ENCODE data around the gene MXRA8. TPM values are rescaled to one million over a fixed set of nuclear protein-coding genes. Genes with fewer than 3 reads are reported as not detected.

The MXRA8 gene
- total and polyA plus RNA-seq, 9 of the 15 experiments (the other 6 are each of a cell fraction or from before 2014, with no cell fraction given) = 0.66 to 11.3 (median 6.3) TPM

GRCh38 chr1:1399187-1399871 lies 41.0 kb upstream of the MXRA8 start, which contains the start of gene CCNL2 (continued):
- TF ChIP-seq KAT8 (IDR thresholded peaks at IDR 0.05; ENCODE audit: low read depth) (0 out of 2 replicates have a peak, but pooled peaks have one; percentile 11), EP300 (IDR thresholded peaks at IDR 0.05; ENCODE audit: low read length) (peak; percentile 34; the same call in 1 of the 2 replicates), RBM14 (IDR thresholded peaks at IDR 0.05; ENCODE audit: borderline replicate concordance, insufficient read depth, low read depth, low read length) (peak; percentile 74; the same call in 1 of the 2 replicates), GABPB1 (CRISPR knock-in tag; IDR thresholded peaks at IDR 0.05) (peak; percentile 97), MCM5 (IDR thresholded peaks at IDR 0.05; ENCODE audit: low read depth) (no peak), SMARCE1 (IDR thresholded peaks at IDR 0.05) (no peak), DMBX1 (CRISPR knock-in tag; IDR thresholded peaks at IDR 0.05; ENCODE audit: borderline replicate concordance) (peak; percentile 62; the same call in 1 of the 2 replicates), KLF6 (CRISPR knock-in tag; IDR thresholded peaks at IDR 0.05; ENCODE audit: borderline replicate concordance) (no peak; the same call in 1 of the 2 replicates), ETV6 (IDR thresholded peaks at IDR 0.05; ENCODE audit: borderline replicate concordance in 1 of 2, low read depth in 2 of 2, low read length in 1 of 2) (0 out of 4 replicates have a peak, but pooled peaks of 1 of the 2 experiments have one; percentile 5), ETV6 (CRISPR knock-in tag; IDR thresholded peaks at IDR 0.05; ENCODE audit: borderline replicate concordance) (0 out of 2 replicates have a peak, but pooled peaks have one; percentile 25), HDAC1 (IDR thresholded peaks at IDR 0.05) (peak in 1 of 2 experiments; percentile 94; a peak in 2 of 4 replicates), MAFK (IDR thresholded peaks at IDR 0.05; ENCODE audit: low read length) (no peak), ETV5 (CRISPR knock-in tag; IDR thresholded peaks at IDR 0.05; ENCODE audit: low read depth) (peak; percentile 95), E2F1 (CRISPR knock-in tag; IDR thresholded peaks at IDR 0.05) (peak; percentile 90), JUND (IDR thresholded peaks at IDR 0.05; ENCODE audit: borderline replicate concordance, low read depth, low read length) (peak; percentile 24; the same call in 1 of the 2 replicates), JUND (tag; IDR thresholded peaks at IDR 0.05; ENCODE audit: borderline replicate concordance, low read depth, low read length) (no peak; the same call in 2 of the 3 replicates)
- TF ChIP-seq, protein P1, sequence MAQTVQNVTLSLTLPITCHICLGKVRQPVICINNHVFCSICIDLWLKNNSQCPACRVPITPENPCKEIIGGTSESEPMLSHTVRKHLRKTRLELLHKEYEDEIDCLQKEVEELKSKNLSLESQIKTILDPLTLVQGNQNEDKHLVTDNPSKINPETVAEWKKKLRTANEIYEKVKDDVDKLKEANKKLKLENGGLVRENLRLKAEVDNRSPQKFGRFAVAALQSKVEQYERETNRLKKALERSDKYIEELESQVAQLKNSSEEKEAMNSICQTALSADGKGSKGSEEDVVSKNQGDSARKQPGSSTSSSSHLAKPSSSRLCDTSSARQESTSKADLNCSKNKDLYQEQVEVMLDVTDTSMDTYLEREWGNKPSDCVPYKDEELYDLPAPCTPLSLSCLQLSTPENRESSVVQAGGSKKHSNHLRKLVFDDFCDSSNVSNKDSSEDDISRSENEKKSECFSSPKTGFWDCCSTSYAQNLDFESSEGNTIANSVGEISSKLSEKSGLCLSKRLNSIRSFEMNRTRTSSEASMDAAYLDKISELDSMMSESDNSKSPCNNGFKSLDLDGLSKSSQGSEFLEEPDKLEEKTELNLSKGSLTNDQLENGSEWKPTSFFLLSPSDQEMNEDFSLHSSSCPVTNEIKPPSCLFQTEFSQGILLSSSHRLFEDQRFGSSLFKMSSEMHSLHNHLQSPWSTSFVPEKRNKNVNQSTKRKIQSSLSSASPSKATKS (CRISPR knock-in tag; IDR thresholded peaks at IDR 0.05) = no peak
- TF ChIP-seq, protein P2, sequence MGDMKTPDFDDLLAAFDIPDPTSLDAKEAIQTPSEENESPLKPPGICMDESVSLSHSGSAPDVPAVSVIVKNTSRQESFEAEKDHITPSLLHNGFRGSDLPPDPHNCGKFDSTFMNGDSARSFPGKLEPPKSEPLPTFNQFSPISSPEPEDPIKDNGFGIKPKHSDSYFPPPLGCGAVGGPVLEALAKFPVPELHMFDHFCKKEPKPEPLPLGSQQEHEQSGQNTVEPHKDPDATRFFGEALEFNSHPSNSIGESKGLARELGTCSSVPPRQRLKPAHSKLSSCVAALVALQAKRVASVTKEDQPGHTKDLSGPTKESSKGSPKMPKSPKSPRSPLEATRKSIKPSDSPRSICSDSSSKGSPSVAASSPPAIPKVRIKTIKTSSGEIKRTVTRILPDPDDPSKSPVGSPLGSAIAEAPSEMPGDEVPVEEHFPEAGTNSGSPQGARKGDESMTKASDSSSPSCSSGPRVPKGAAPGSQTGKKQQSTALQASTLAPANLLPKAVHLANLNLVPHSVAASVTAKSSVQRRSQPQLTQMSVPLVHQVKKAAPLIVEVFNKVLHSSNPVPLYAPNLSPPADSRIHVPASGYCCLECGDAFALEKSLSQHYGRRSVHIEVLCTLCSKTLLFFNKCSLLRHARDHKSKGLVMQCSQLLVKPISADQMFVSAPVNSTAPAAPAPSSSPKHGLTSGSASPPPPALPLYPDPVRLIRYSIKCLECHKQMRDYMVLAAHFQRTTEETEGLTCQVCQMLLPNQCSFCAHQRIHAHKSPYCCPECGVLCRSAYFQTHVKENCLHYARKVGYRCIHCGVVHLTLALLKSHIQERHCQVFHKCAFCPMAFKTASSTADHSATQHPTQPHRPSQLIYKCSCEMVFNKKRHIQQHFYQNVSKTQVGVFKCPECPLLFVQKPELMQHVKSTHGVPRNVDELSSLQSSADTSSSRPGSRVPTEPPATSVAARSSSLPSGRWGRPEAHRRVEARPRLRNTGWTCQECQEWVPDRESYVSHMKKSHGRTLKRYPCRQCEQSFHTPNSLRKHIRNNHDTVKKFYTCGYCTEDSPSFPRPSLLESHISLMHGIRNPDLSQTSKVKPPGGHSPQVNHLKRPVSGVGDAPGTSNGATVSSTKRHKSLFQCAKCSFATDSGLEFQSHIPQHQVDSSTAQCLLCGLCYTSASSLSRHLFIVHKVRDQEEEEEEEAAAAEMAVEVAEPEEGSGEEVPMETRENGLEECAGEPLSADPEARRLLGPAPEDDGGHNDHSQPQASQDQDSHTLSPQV (IDR thresholded peaks at IDR 0.05) = 0 out of 2 replicates have a peak, but pooled peaks have one; percentile 8
- TF ChIP-seq, protein P3, sequence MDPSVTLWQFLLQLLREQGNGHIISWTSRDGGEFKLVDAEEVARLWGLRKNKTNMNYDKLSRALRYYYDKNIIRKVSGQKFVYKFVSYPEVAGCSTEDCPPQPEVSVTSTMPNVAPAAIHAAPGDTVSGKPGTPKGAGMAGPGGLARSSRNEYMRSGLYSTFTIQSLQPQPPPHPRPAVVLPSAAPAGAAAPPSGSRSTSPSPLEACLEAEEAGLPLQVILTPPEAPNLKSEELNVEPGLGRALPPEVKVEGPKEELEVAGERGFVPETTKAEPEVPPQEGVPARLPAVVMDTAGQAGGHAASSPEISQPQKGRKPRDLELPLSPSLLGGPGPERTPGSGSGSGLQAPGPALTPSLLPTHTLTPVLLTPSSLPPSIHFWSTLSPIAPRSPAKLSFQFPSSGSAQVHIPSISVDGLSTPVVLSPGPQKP (CRISPR knock-in tag; IDR thresholded peaks at IDR 0.05) = no peak
